NOMO-1 treated with dmso at 0.1 percent for 144 hours (cell line): Measurements from ENCODE around the gene HDAC8.
"Not testable (repeated sequence)": the region's sequence is repeated elsewhere in the genome, so short reads cannot be mapped to it uniquely, and the experiment has no call there.

Experiments used
- DNase-seq: peaks from one replicate; lab custom pipeline; 2025; ENCODE audit not compliant: unreplicated experiment; lab: John Stamatoyannopoulos, UW

Gene HDAC8

DNA sequence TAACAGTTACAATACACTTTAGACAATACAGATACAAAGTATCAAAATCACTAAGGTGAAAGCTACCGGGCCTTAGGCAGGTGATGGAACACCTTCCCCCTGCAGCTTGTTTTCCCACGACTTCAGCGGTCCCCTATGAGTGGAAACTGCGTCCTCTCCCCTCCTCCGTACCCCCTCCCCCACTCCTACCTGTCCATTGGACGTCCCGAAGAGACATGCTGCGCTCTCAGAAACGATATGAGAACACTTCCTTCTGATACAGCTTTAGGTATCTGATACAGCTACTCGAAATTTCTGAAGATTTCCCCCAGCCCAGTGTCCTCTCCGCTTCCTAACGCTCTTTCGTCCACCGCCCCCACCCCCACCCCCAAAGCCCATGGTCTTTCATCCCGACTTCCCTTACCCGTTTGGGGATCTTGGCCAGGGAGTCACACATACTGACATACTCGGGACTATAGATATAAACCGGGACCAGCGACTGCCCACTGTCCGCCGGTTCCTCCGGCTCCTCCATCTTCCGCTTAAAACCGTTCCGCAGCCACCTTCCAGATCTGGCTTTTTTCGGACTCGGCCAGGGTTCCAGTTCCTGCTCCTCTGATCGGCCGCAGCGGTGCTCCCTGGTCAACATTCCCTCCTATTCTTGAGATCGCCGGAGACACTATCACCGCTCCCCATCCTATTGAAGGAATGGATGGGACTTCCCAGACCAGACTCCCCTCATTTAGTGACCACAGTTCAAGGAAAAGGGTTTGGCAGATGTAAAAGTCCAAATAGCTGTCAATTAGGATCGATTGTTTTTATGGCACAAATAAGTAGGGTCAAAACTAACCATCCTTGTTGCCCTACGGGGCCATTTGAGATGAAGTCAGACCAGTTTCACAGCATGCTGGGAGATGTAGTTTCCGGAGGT lies at the start of gene HDAC8:
TSS of gene HDAC8 (minus strand) at position 596 of the 910 bp plus-strand sequence. CDS start at position 514, 82 bp downstream.
- peak; percentile 61 for DNase-seq

- DNase-seq: no peak
Measured at GRCh38 chrX:72621625-72622485, 49.2 kb upstream of the HDAC8 start.

GRCh38 chrX:72621163-72621562 lies 48.5 kb upstream of the HDAC8 start:
- DNase-seq: no peak

GRCh38 chrX:72620550-72621145 lies 48.0 kb upstream of the HDAC8 start:
- DNase-seq: peak; percentile 23

- no peak for DNase-seq
Measured at GRCh38 chrX:72609313-72609712, 36.7 kb upstream of the HDAC8 start.

DNA sequence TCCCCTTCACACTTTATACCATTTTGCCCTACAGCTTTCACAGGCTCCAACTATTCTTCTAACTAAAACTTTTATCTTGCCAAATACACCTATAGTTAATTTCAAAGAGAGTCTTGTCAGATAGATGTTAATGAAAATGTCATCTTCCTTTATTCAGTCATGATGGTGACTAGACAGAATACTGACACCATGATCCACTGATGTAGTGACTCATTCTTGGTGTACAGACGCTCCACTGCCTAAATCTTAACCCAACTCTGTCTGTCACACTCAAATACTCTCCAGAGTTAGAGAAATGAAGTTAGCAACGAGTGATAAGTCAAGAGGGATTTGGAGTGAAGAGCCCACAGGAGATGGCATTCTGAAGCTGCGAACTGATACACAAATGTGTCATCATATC lies 32.1 kb upstream of the HDAC8 start:
- DNase-seq: no peak

DNA sequence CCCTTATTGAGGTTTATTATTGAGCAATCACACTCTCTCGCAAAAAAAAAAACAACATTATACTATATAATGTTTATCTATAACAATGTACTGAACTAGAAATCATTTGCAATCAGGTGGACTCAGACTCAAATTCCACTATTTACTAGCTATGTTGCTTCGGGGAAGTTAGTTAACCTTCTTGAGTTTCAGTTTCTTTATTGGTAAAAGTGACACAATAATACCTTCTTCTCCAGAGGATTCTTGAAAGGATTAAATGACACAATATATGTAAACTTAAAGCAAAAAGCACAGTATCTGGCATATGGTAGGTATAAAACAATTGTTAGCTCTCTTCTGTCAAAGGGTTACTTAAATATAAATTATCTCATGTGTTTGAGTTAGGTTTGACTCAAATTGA lies 31.5 kb upstream of the HDAC8 start:
- no peak for DNase-seq

GRCh38 chrX:72591038-72591437 lies 18.4 kb upstream of the HDAC8 start:
- DNase-seq: not testable (repeated sequence)

DNA sequence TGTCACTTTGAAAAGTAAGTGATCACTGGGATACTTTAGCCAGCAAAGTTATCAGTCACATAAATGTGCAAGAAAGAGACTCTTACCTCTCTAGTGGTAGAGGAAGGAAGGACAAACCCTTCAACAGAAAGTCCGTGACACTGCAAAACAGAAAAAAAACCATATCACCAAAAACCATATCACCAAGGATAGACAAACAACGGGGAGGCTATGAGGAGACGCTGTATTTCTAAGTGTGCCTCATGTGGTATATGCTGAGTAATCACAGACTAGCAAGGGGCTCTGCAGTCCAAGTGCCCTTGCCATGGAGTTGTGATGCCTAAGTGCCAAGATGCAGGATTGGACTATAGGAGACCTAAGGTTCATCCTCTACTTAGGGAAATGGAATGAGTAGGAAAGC lies 11.5 kb upstream of the HDAC8 start:
- DNase-seq: no peak

- DNase-seq: peak; percentile 26
Measured at GRCh38 chrX:72576141-72576894, 3.7 kb upstream of the HDAC8 start.

DNA sequence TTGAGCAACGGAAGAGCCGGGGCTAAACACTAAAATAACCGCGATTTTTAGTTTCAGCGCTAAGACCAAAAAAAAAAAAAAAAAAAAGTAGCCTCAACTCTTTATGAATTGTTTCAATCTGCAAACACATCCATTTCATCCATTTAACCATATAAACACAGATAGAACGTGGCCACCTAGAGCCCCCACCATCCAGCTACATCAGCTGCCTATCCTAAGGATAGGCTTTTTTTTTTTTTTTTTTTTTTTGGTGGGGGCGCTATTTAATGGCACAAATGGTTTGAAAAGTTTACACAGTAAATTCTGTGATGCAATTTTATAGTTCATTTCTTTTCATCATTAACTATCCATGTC lies 492 bp upstream of the HDAC8 start:
- DNase-seq: no peak

GRCh38 chrX:72569786-72570185 lies 2.9 kb downstream of the HDAC8 start:
- no peak for DNase-seq

- DNase-seq: no peak
Measured at GRCh38 chrX:72568406-72569092, 4.1 kb downstream of the HDAC8 start.

- DNase-seq: no peak
Measured at GRCh38 chrX:72566448-72566847, 6.2 kb downstream of the HDAC8 start.

- not testable (repeated sequence) for DNase-seq
Measured at GRCh38 chrX:72559655-72560054, 13.0 kb downstream of the HDAC8 start.

DNA sequence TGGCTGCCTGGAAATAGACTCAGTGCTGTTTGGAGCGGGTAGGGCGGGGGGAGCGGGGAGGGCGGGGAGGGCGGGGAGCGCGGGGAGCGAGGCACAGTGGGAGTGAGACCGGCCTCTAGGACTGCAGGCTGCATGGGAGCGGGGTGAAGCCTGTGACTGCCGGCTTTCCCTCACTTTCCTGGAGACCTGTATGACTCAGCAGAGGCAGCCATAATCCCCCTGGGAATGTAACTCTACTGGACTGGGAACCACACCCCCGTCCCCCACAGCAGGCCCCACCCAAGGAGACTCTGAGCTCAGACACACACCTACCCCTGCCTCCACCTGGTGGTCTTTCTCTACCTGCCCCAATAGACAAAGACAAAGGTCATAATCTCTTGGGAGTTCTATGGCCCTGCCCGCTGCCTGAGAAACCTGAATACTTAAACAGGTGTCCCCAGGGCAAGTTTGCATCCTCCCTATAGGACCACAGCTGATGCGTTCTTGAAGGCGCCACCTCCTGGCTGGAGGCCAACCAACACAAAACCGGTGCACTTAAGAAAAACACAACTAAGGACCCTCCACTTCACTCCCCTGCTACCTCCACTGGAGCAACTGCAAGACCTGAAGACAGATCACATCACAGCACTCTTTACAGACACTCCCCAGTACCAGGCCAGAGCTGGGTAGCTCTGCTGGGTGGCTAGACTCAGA lies 18.0 kb downstream of the HDAC8 start:
- no peak for DNase-seq

- DNase-seq: not testable (repeated sequence)
Measured at GRCh38 chrX:72552443-72552842, 20.2 kb downstream of the HDAC8 start.

GRCh38 chrX:72545990-72546389 lies 26.7 kb downstream of the HDAC8 start:
- DNase-seq: no peak

DNA sequence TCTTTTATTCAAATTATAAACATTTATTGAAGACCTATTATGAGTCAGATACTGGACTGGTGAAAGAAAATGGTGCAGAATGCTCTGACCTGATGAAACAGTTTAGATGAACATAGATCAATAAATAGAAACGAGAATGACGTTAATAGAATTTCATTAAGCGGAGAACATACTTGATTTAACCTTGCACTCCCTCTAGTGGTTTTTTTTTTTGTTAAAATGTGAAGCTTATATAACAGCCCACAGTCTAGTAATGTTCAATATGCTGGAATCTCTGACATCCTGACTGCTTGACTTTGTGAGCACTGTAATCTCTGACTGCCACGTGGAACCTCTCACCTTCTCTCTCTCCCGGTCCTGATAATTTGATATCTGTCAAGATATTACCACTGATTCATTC lies 32.3 kb downstream of the HDAC8 start:
- DNase-seq: peak; percentile 6

DNA sequence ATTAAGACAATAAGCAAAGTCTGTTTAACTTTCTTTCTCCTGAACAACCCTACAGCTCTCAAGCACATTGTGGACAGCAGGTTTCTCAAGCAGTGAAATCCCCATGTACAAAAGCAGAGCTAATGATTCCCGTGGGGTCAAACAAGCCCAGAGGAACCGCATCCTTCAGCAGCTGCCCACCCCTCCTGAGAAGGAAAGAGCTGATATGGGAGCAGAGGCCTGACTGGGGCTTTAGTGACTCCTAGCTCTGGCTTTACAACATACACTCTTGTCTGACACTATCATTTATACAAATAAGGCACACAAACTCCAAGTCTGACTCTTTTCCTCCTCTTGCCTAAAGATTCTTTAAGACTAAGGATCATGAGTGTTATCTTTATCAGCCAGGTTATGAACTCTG lies 32.8 kb downstream of the HDAC8 start:
- no peak for DNase-seq
